Activated T-cell treated with anti-CD3 and anti-CD28 coated beads for 1 hour (primary cell): ENCODE measurements around the gene RGP1.

Experiments used
- DNase-seq: peaks from one replicate; pipeline ENCODE4 v3.0.0-alpha.2; 2020; ENCODE audit warnings: low read depth

The RGP1 gene

DNA sequence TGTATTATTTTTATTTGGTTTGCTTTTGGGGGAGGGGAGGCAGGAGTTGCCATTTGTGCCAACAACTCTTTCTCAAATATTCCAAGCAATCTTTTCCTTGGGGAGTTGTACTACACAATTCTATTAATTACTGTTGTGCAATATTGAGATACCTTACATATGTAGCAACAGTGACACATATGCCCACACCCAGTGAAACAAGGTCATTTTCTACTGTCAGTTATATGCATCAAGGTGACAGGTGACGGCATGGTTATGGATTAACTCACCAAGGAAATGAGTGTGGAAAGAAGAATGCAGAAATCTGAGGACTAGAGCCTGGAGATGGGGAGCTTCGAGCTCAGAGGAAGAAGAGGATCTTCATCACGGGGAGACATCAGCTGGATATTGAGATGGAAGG lies 22.9 kb downstream of the RGP1 start:
- DNase-seq, result no peak

DNA sequence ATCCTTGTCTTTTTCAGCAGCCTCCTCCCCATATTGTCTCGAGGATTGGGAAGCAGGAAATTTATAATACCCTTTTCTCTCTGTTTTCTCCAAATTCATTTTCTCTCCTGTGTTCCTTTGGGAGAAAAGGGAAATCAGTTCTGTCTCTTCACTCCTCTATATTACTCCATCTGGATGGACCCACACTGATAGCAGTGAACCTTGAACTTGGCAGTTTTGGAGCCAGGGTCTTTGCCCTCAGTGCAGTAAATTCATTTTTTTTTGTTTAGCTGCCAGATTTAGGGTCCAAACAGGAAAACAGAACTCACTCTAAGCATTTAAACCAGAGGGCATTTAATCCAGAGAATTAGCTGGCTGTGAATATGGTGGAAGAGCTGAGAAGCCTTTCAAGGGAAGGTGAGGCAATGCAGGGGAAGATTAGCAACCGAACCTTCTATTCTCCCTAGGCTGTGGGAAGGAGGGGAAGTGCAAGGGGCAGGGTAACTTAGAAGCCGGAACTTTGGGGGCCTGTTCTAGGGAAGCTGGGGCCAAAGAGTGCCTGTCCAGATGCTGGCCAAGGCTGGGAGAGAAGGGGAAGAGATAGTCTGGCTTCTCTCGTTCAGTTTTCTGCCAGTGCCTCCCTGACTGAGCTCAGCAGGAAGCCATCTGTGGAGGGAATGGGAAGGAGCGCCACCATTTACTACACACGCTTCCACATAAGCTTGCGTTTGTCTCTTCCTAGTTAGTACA lies 26.0 kb downstream of the RGP1 start:
- no peak for DNase-seq

DNA sequence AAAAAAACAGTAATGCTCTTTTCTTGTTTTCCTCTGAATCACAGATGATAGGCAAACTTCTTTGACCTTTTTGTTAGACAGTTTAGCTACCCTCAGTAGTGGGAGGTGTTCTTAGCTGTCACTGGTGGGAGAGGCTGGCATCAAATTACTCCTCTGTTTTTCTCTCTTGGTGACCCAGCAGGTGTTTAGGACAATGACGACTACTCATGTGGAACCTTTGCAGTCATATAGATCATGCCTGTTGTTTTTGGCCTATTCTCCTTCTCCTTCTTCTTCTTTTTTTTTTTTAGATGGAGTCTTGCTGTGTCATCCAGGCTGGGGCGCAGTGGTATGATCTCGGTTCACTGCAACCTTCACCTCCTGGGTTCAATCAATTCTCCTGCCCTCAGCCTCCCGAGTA lies 26.9 kb downstream of the RGP1 start:
- no peak for DNase-seq

DNA sequence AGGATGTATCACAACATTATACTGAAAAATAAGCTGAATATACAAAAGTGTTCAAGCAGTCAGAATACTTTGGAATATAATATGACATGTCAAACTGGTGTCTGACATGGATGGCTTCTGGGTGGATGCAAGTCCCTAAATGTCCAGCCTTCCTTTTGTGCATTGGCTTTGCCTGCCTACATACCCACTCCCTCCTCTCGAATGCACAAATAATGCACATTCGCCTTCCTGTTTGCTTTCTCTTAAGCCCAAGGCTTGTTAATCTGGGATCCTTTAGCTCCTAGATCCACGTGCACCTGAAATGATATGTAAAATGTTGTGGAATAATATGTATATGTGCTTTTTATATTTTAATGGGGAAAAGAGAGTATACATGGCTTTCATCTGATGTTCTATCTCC lies 29.4 kb downstream of the RGP1 start:
- no peak for DNase-seq

DNA sequence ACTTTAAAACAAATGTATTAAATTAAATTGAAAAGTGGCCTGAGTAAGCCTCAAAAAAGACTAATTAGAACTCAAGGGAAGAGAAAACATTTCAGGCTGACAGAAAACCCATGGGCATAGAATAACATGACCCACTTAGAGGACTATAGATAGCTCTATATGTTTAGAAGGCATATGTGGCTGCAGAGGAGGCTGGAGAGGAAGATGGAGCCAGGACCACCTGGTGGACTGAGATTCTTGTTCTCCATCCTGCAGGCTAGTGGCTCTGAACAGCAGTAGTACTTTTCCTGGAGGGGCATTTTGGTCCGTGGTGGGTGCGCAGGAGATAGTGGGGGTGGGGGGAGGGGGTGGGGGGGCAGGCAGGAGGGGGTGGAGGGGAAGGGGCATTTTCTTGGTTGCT lies 32.0 kb downstream of the RGP1 start:
- DNase-seq, result no peak

DNA sequence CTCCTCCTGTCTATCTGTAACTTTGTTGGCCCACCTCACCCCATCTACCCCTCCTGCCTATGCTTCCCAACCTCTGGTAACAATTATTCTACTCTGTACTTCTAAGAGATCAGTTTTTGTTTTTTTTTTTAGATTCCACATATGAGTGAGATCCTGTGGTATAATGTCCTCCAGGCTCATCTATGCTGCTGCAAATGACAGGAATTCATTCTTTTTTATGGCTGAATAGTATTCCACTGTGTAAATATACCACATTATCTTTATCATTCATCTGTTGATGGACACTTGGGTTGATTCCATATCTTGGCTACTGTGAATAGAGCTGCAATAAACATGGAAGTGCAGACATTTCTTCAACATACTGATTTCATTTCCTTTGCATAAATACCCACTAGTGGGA lies 34.3 kb downstream of the RGP1 start:
- DNase-seq, result no peak

DNA sequence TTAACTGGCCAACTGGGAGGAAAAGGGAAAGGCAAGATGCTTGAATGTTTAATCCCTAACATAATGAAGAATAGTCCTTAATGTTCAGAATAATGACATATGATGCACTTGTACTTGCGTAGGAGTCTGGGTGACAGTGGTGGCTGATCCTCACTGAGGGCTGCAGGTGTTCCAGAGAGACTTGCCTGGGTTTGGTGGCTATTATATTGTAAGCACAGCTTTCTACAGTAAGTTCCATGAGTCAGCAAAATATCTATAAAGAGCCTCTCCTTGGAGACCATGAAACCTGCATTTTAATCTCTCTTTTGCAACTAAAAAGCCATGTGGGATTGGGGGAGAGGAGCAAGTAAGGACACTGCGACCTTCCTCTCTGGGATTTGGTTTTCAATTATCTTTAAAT lies 40.5 kb downstream of the RGP1 start:
- no peak for DNase-seq

DNA sequence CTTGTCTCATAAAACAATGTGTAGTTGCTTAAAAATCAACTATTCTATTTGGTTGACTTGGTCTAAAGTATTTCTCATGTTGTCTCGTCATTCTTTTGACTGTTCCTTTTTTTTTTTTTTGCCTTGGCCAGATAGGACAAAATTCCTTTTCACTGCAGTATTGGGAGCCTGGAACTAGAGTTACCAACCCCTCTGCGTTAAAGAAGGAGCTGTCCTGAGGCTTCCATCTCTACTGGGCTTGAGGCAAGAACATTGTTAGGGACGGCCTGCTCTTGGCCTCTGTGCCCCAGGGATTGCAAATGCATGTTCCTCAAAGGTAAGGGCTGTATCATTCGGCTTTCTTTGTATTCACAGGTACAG lies 40.9 kb downstream of the RGP1 start:
- DNase-seq, result no peak

DNA sequence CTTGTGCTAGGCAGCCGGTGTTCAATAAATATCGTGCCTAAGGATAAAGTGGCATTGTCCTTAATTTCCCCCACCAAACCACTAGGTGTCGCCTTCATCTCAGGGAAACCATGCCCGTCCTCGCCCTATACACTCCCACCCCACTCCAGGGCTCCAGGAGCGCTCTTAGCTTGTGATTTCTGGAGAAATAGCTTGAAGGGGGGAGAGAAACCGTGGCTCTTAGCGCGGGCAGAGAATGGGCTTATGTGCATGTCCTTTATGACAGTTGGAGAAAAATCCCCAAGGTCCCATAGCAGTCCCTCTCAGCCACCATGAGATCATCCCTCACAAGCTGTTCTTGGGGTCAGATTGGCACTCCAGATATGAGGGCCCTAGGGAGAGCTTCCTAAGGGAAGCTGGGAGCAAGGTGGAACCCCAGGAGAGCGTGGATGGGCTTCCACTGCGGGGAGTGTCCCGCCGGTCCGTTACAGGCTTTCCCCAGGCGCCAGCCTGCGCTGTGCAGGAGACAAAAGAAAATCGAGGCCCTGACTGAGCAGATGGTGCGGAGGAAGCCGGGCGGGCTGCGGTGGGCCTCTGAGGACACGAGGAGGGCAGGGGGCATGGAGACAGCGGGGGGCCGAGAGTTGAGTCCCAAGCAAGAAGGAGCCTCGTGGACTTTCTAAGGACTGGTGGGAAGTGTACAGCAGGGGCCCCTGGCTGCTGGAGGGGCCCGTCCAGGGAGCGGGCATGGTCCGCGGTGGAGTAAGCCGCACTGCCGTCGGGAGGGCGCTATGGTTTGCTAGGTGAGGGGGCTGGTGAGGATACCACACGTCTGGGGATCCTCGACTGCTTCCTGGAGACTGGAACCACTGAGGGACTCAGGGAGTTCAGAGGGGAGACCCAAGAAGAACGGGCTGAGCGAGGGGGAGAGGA lies 41.6 kb downstream of the RGP1 start:
- peak; percentile 52 for DNase-seq

DNA sequence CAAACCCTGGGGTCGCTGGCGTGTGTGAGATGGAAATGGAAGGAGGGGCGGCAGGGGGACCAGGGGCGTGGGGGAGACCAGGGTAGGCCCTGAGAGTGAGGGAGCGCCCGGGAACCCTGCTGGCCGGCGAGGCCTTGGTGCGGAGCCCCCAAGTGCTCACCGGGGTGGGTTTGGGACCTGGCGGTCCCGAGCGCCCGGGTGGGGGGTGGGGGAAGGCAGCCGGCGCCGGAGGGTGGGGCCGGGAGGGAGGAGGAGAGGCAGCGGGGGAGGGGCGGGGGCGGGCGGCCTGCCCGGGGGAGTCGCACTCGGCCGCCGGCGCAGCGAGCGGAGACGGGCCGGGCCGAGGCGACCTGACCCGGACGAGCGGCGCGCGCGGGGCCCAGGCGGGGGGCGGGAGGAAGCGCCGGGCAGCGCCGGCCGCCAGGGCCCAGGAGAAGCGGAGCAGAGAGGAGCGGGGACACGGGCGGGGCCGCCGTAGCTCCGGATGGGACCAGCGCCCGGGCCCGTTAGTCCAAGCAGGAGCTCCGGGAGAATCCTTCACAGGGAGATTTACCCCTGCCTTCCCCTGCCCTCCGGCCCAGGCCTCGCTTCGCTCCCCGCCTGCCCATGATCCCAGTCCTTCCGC lies 42.3 kb downstream of the RGP1 start, which contains the start of gene NPR2:
NPR2 (plus strand) TSS at position 295 of the 625 bp plus-strand sequence. CDS start 818 bp downstream, outside the sequence.
- DNase-seq, result no peak

DNA sequence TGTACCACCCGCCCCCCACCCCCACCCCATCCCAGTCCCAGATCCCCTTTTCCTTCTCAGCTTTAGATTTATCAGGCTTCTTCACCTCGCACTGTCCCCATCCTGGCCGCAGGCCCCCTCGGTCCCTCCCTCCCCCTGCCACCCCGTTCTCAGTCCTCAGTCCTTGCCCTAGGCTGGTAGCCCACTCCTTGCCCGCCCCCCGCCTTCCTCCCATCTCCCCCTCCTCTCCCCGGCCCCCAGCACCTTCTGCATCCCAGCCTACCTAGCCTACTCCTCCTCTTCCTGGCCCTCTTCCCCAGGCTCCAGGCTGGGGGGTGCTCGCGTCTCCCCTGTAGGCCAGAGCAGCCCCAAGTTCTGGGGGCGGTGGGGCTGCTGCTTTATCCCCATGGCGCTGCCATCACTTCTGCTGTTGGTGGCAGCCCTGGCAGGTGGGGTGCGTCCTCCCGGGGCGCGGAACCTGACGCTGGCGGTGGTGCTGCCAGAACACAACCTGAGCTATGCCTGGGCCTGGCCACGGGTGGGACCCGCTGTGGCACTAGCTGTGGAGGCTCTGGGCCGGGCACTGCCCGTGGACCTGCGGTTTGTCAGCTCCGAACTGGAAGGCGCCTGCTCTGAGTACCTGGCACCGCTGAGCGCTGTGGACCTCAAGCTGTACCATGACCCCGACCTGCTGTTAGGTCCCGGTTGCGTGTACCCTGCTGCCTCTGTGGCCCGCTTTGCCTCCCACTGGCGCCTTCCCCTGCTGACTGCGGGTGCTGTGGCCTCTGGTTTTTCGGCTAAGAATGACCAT lies 43.1 kb downstream of the RGP1 start:
- no peak for DNase-seq

DNA sequence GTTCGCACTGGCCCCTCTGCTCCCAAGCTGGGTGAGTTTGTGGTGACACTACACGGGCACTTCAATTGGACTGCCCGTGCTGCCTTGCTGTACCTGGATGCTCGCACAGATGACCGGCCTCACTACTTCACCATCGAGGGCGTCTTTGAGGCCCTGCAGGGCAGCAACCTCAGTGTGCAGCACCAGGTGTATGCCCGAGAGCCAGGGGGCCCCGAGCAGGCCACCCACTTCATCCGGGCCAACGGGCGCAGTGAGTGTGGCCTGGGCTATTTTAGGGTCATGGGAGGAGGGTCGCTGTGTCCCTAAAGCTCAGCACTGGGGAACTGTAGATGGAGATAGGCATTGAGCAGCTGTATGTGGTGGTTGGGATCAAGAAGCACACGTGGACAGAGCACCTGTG lies 43.7 kb downstream of the RGP1 start:
- DNase-seq, result no peak

DNA sequence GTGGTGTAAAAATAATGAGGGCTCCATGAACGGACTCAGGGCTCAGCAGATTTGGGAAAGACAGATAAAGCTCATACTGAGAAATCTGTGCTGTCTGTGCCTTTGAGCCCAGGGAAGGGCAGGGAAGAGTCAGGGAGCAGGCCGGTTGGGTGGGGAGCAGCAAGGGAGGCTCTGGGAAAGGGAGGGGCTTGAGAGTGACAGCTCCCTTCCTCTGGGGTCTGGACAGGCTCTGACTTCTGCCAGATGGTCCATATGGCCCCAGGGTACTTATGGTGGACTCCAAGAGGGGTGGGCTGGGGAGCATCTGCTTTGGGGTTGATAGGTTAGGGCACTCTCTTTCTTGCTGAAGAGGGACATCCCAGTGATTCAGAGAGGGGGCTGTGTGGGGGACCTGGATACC lies 44.4 kb downstream of the RGP1 start:
- DNase-seq, result no peak

DNA sequence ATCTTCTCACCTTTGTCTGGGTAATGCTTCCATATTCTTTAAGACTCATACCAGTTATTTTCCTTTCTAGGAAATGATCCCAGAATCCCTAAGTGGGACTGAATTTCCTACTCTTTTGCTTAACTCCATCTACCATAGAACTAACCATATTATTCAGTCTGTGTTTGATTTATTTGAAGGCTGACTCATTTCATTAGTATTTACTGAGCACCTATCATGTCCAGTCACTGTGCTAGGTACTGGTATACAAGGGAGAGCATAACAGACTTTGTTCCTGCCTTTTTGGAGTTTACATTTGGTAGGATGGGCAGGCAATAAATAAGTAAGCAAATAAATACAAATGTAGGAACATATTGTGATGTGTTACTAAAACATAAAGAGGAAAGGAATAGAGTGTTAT lies 46.6 kb downstream of the RGP1 start:
- no peak for DNase-seq

DNA sequence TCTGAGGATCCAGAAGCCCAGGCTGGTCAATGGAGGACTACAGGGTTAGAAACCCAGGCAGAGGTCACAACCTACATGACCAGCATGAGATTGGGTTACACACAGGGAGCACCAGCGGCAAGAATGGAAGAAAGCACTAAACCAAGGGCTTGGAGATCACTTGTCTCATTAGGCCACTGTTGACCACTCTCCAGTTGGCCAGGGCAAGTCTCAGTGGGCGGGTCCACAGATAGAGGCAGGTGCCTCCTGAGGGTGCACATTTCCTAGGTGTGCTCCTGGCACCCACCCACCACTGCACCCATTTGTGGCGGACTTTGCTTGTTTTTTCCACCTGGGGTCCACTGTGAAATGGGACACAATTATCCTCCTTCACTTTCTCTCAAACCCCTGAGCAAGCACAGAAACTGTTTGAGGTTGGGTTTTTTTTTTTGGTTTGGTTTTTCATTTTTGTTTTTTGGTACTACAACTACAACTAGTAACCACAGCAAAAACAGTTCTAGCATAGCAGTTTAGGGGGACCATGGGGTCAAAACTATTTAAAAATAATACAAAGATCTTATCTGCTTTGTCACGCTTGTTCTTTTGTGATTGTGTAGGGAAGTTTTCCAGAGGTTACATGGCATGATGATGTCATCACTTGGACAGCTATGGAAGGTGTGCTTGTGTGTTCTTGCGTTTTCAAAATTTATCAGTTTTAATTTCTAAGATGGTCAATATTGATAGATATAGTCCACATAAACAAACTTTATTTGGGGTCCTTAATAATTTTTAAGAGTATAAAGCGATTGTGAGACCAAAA lies 48.4 kb downstream of the RGP1 start:
- DNase-seq, result no peak

DNA sequence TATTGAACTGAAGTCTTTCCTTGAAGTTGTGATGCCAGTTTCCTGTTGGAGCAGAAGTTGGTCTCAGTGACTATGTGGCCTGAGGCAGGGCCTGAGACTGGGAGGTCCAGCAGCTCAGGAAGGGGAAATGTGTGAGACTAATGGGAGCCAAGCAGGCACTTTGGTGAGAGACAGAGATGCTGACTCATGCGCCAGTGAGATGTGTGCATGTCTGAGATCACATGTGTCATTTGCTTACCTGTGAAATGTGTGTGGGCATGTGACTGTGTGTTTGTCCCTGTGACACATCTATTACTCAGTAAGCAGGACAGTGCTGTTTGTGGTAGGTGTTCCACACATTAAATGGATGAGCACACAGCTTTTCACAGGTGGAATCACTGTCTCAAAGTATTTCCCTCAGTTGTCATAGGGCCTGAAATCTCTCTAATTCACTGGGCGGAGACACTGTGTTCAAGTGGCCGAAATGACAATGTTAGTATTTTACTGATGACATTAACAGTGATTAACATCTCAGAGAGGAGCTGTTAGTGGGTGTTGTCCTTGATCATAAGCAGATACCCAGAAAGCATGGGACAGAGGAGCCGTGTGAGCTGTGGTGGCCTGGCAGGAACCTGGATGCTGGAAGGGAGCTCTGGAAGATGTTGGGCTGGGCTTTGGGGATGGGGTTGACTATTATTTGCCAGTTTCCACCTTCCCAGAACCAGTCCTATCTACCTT lies 49.7 kb downstream of the RGP1 start:
- no peak for DNase-seq

DNA sequence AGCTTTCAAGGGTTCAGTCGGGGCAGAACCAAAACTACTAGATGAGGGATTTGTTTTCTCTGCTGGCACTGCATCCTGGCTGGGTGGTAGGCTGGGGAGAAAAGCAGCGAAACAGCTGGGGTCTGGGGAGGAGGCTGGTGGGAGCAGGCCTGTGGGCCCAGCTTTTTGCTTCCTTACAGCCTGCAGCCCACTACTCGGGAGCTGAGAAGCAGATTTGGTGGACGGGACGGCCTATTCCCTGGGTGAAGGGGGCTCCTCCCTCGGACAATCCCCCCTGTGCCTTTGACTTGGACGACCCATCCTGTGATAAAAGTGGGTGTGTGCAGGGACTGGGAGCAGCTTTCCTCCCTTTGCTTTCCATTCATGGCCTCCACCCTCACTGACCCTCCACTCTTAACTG lies 51.4 kb downstream of the RGP1 start:
- DNase-seq, result no peak

DNA sequence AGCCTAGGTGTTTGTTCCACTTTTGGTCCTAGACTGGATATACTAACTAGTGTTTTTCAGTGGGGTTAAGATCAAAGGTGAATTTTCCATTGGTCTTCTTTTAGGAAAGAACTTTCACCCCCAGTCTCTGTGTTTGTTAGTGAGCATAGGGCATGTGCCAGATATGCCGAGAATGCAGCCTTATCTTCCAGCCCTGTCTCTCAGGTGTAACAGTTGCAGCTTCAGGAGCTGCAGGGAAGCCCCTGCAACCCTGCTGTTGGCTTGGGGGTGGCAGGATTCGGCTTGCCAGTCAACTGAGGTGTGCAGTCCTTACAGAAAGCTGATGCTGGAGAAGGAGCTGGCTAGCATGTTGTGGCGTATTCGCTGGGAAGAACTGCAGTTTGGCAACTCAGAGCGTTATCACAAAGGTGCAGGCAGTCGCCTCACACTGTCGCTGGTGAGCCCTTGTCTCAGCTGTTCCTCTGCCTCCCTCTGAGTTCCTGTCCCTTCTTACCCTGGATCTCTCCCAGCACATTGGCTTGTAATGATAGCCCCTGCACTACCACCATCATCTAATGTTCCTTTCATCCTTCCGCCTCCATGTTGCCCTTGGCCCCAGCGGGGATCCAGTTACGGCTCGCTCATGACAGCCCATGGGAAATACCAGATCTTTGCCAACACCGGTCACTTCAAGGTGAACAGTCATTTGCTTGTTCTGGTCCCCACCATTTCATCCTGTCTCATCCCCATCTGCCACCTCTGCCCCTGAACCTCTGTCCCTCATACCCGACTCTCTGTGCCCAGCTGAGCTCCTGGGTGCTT lies 52.4 kb downstream of the RGP1 start:
- DNase-seq, result no peak

DNA sequence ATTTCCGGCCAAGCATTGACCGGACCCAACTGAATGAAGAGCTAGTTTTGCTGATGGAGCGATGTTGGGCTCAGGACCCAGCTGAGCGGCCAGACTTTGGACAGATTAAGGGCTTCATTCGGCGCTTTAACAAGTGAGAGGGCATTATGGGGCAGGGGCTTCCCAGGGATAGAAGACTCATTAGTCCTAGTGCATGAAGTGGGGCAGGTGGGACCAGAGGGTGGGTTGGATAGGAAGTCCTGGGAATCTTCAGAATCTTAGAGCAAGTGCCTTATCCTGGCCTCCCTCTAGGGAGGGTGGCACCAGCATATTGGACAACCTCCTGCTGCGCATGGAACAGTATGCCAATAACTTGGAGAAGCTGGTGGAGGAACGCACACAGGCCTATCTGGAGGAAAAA lies 57.0 kb downstream of the RGP1 start:
- DNase-seq, result no peak
